Gastrocnemius medialis (tissue), 4 donors: ENCODE data around the gene CACYBP. TPM values are rescaled to one million over a fixed set of nuclear protein-coding genes. Genes with fewer than 3 reads are reported as not detected.

ENCODE experiments used
- ATAC-seq, 2 donors: fragments of 150-250 bp; one replicate each; pipeline ENCODE4 v1.9.1; 2016
- DNase-seq, 2 donors: peaks; one replicate each; pipeline ENCODE4 v3.0.0-alpha.2; 2019
- H3K27ac ChIP-seq, 4 donors: fragments of 200-600 bp; sonication (generic); 1 replicate in 1 of 4; 2 replicates in 3 of 4; pipeline ENCODE4 v1.5.1; 2016 to 2018; ENCODE audit warnings: mild to moderate bottlenecking in 2 of 4, moderate library complexity in 1 of 4
- H3K27me3 ChIP-seq, 3 donors: fragments of 200-600 bp; sonication (generic) in 2 of 3; 1 replicate in 1 of 3; 2 replicates in 2 of 3; pipeline versions ENCODE4 v1.5.1 to v1.6.0; 2016 to 2019; ENCODE audit warnings: mild to moderate bottlenecking in 1 of 3, moderate library complexity in 1 of 3
- H3K36me3 ChIP-seq, 2 donors: fragments of 200-600 bp; sonication (generic) in 1 of 2; one replicate each; pipeline ENCODE4 v1.5.1; 2017 to 2018
- H3K4me1 ChIP-seq, 2 donors: fragments of 200-600 bp; sonication (generic) in 1 of 2; one replicate each; pipeline ENCODE4 v1.5.1; 2016 to 2017; ENCODE audit warnings: mild to moderate bottlenecking in 2 of 2
- H3K4me3 ChIP-seq, 4 donors: fragments of 200-600 bp; sonication (generic) in 3 of 4; 1 replicate in 1 of 4; 2 replicates in 3 of 4; pipeline ENCODE4 v1.5.1; 2016 to 2019; ENCODE audit warnings: mild to moderate bottlenecking in 2 of 4
- H3K9me3 ChIP-seq, 3 donors: fragments of 200-600 bp; sonication (generic) in 2 of 3; 1 replicate in 1 of 3; 2 replicates in 2 of 3; pipeline ENCODE4 v1.5.1; 2016 to 2019
- POLR2A ChIP-seq, 2 donors: fragments of 450-650 bp; IDR thresholded peaks; one replicate each; pipeline ENCODE4 v1.6.1; 2017; ENCODE audit warnings: antibody characterized with exemption in 2 of 2, mild to moderate bottlenecking in 2 of 2, moderate library complexity in 2 of 2
- in situ Hi-C, 4 donors: fragments of 200-750 bp; cut with MboI; loops; one replicate each; pipeline versions ENCODE4 v1.15.0 to v1.8.0; 2017; ENCODE audit warnings: low sequenced_read_pairs in 4 of 4
- intact Hi-C: fragments of 100-400 bp; cut with DNase I; formaldehyde crosslinking; loops from one replicate; pipeline ENCODE4 v1.15.1; 2023; ENCODE audit warnings: low total_unique reads
- total RNA-seq, 4 donors: library from RNA; depleted of rRNA; stranded (reverse); fragments of >200 nt; gene quantifications; one replicate each; pipeline versions ENCODE4 v1.1.0 to v1.2.3, GENCODE V29; 2016
- TF ChIP-seq, protein P1 (sequence below), 5 experiments: fragments of 450-650 bp in 3 of 5; fragments of 200-600 bp in 2 of 5; sonication (generic) in 2 of 5; IDR thresholded peaks in 4 of 5; conservative IDR thresholded peaks in 1 of 5; 1 replicate in 4 of 5; 2 replicates in 1 of 5; pipeline ENCODE4 v1.5.1; 2016 to 2019; ENCODE audit warnings: antibody characterized with exemption in 5 of 5, mild to moderate bottlenecking in 3 of 5, moderate library complexity in 3 of 5

CACYBP gene
- total RNA-seq, 4 donors from 2014 or later: 32.9 to 99.6 (median 73.7) TPM

DNA sequence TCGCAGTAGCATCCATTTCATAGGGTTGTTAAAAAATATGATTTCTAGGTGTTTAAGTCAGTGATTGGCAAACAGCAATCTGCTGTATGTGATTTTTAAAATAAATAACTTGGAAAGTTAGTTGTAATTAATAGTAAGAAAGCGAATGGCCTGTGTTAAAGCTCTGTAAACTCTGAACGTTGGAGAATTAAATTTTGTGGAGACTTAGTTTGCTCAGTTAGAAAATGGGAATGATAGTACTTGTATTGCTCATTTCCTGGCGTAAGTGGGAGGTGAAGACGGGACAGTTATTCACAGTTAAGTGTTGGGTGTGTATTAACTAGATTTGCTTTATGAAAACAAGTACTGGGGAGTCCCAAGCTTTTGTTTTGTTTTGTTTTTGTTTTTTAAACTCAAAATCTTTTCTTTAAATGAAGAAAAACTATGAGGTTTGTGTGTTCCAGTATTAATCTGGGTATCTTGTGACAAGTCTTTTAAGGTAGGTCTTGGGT is 995 bp downstream of the CACYBP start:
- Histone ChIP-seq H3K9me3 (no peaks in the 10 kb centered on the region), H3K27ac (peak overlapping the region; percentile 94 to 97 (median 96)), H3K36me3 (no peaks in the 10 kb centered on the region), H3K27me3 (no peaks in the 10 kb centered on the region), H3K4me3 (peak overlapping the region; percentile 72 to 83 (median 74)), H3K4me1 (peaks cover 17 to 24% of the 10 kb centered on the region in 2 donors)
- intact Hi-C loops (no loop called here), in situ Hi-C loops (no loop called here)
- DNase-seq (no peak), ATAC-seq (no peak)
- no peak for TF ChIP-seq POLR2A (IDR thresholded peaks at IDR 0.05)
- TF ChIP-seq, protein P1, sequence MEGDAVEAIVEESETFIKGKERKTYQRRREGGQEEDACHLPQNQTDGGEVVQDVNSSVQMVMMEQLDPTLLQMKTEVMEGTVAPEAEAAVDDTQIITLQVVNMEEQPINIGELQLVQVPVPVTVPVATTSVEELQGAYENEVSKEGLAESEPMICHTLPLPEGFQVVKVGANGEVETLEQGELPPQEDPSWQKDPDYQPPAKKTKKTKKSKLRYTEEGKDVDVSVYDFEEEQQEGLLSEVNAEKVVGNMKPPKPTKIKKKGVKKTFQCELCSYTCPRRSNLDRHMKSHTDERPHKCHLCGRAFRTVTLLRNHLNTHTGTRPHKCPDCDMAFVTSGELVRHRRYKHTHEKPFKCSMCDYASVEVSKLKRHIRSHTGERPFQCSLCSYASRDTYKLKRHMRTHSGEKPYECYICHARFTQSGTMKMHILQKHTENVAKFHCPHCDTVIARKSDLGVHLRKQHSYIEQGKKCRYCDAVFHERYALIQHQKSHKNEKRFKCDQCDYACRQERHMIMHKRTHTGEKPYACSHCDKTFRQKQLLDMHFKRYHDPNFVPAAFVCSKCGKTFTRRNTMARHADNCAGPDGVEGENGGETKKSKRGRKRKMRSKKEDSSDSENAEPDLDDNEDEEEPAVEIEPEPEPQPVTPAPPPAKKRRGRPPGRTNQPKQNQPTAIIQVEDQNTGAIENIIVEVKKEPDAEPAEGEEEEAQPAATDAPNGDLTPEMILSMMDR (IDR thresholded peaks at IDR 0.05 in 4 of 5, conservative IDR thresholded peaks at IDR 0.05 in 1 of 5): no peak

DNA sequence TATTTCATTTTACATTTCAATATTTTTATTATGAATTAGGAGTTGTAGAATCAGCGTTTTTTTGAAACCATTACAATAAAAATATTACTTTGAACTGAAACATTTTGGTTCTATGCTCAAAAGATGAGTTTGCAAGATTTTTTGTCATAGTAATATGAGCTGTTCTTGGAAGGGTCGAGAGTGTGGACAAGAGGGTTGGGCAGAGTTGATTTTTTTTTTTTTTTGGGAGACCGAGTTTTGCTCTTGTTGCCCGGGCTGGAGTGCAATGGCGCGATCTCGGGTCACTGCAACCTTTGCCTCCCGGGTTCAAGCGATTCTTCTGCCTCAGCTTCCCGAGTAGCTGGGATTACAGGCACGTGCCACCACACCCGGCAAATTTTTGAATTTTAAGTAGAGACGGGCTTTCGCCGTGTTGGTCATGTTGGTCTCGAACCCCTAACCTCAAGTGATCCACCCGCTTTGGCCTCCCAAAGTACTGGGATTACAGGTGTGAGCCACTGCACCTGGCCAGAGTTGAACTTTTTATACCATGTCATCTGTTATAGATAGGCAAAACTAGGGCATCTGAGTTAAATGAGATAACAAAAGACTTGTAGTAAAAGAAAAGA is 3.3 kb downstream of the CACYBP start:
- no peak for TF ChIP-seq POLR2A (IDR thresholded peaks at IDR 0.05)
- TF ChIP-seq, protein P1 (IDR thresholded peaks at IDR 0.05 in 4 of 5, conservative IDR thresholded peaks at IDR 0.05 in 1 of 5): no peak
- no peak overlapping the region for H3K4me3 ChIP-seq
- H3K36me3 ChIP-seq: peaks cover 0 to 19% of the 10 kb centered on the region in 2 donors
- H3K27ac ChIP-seq: no peak overlapping the region
- intact Hi-C loops: loop anchor here (2.0 kb wide), 1 partner anchor 1526 kb away; the partner anchor contains the start of gene PRDX6
- no peaks in the 10 kb centered on the region for H3K9me3 ChIP-seq
- ATAC-seq (no peak), DNase-seq (no peak)
- H3K27me3 ChIP-seq: no peaks in the 10 kb centered on the region
- in situ Hi-C loops: no loop called here
- peaks cover 17 to 32% of the 10 kb centered on the region in 2 donors for H3K4me1 ChIP-seq

DNA sequence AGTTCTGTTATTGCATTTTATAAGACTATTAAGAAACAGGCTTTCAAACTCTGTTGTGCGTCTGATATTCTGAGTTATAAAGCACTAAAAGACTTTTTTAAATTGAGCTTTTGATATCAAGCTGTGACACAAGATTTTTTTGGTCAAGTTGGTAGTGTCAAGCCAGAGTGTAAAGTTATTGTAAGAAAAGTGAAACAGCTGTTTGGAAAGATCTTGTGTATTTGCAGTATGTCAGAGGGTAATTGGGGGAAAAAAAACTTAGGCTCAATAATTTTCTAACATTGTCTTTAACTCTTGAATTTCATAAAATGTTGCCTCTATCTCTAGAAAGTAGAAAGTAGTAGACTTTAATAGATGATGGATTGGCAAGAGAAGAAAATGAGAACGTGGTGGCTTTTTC is 3.8 kb downstream of the CACYBP start:
- H3K4me3 ChIP-seq: no peak overlapping the region
- no peak for DNase-seq
- no peak for TF ChIP-seq POLR2A (IDR thresholded peaks at IDR 0.05)
- TF ChIP-seq, protein P1 (IDR thresholded peaks at IDR 0.05 in 4 of 5, conservative IDR thresholded peaks at IDR 0.05 in 1 of 5): no peak

DNA sequence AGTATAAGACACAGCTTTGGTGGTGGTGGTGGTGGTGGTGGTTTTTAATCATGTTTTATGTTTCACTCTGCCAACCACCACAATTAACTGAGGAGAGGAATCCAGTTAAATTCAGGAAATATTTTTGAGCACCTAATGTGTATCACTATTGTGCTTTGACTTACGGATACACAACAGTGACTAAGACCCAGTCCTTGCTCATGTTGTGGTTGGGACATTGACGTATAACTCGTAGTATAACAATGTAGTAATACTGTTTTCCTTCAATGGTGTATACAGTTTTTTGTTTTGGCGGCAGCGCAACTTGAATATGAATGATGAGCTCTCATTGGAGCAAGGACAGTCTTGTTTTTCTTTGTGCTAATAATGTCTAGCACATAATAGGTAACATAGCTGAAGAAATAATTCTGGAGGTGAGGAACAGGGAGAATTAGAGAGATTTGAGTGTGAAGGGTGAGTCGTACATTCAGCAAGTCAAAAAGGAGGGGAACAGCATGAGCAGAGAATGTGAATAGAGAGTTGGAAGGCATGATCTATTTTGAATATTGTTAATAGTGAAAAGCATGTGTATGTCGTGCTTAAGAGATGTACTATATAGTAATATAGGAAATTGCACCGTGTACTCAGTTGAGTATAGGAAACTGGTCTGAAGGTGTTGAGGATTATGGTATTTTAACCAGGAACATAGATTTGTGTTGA is 5.5 kb downstream of the CACYBP start:
- Histone ChIP-seq H3K9me3 (no peaks in the 10 kb centered on the region), H3K4me1 (peaks cover 20 to 37% of the 10 kb centered on the region in 2 donors), H3K27ac (no peak overlapping the region), H3K27me3 (no peaks in the 10 kb centered on the region), H3K36me3 (peaks cover 0 to 39% of the 10 kb centered on the region in 2 donors), H3K4me3 (no peak overlapping the region)
- in situ Hi-C loops: no loop called here
- no peak for ATAC-seq
- intact Hi-C loops: no loop called here
- TF ChIP-seq, protein P1 (IDR thresholded peaks at IDR 0.05 in 4 of 5, conservative IDR thresholded peaks at IDR 0.05 in 1 of 5): no peak
- TF ChIP-seq POLR2A (IDR thresholded peaks at IDR 0.05): no peak
- no peak for DNase-seq

More for the DNA sequence above, 3.8 kb downstream of the CACYBP start:
- H3K27ac ChIP-seq: no peak overlapping the region
- intact Hi-C loops: loop anchor here (2.0 kb wide), 1 partner anchor 1527 kb away; the partner anchor contains the start of gene PRDX6
- in situ Hi-C loops: no loop called here
- ATAC-seq: no peak
- H3K4me1 ChIP-seq: peaks cover 17 to 31% of the 10 kb centered on the region in 2 donors
- no peaks in the 10 kb centered on the region for H3K9me3 ChIP-seq
- H3K27me3 ChIP-seq: no peaks in the 10 kb centered on the region
- H3K36me3 ChIP-seq: peaks cover 0 to 24% of the 10 kb centered on the region in 2 donors
